HUDEP-2 (cell line): ENCODE data around the gene NOX3.

Source experiments
- DNase-seq, 76 experiments: peaks; one replicate each; lab custom pipeline; 2025; ENCODE audit not compliant: unreplicated experiment in 76 of 76; lab: John Stamatoyannopoulos, UW

NOX3 gene

GRCh38 chr6:155436981-155437749, 18.5 kb downstream of the NOX3 start:
- DNase-seq: peak in 11 of 76 experiments; percentile 2 to 35 (median 18)

- DNase-seq: no peak
Measured at GRCh38 chr6:155434829-155435423, 20.7 kb downstream of the NOX3 start.

GRCh38 chr6:155434096-155434495, 21.5 kb downstream of the NOX3 start:
- no peak for DNase-seq

GRCh38 chr6:155432293-155432692, 23.3 kb downstream of the NOX3 start:
- no peak for DNase-seq

- no peak for DNase-seq
Measured at GRCh38 chr6:155429321-155429893, 26.2 kb downstream of the NOX3 start.

GRCh38 chr6:155426408-155426945, 29.2 kb downstream of the NOX3 start:
- DNase-seq: no peak

GRCh38 chr6:155424181-155424580, 31.5 kb downstream of the NOX3 start:
- DNase-seq: no peak

- DNase-seq: no peak
Measured at GRCh38 chr6:155422635-155423034, 33.0 kb downstream of the NOX3 start.

- DNase-seq: no peak
Measured at GRCh38 chr6:155420492-155420891, 35.1 kb downstream of the NOX3 start.

- DNase-seq: no peak
Measured at GRCh38 chr6:155419161-155419560, 36.5 kb downstream of the NOX3 start.

GRCh38 chr6:155418017-155418761, 37.5 kb downstream of the NOX3 start:
- no peak for DNase-seq

GRCh38 chr6:155417454-155417853, 38.2 kb downstream of the NOX3 start:
- DNase-seq: no peak

GRCh38 chr6:155415953-155416352, 39.7 kb downstream of the NOX3 start:
- DNase-seq: no peak

- DNase-seq: no peak
Measured at GRCh38 chr6:155414049-155414448, 41.6 kb downstream of the NOX3 start.

- DNase-seq: no peak
Measured at GRCh38 chr6:155412335-155412734, 43.3 kb downstream of the NOX3 start.

GRCh38 chr6:155411154-155412052, 44.2 kb downstream of the NOX3 start:
- DNase-seq: no peak

- DNase-seq: no peak
Measured at GRCh38 chr6:155409391-155409790, 46.2 kb downstream of the NOX3 start.

GRCh38 chr6:155408981-155409380, 46.7 kb downstream of the NOX3 start:
- DNase-seq: no peak

GRCh38 chr6:155408231-155408630, 47.4 kb downstream of the NOX3 start:
- DNase-seq: no peak

GRCh38 chr6:155406801-155407200, 48.8 kb downstream of the NOX3 start:
- DNase-seq: no peak
